ENCODE results near the gene GLRA1.

GRCh38 chr5:151870820-151871219 is 53.8 kb downstream of the GLRA1 start:
- TF ChIP-seq EZH2 (IDR thresholded peaks at IDR 0.05; ENCODE audit: insufficient read depth, poor library complexity, severe bottlenecking) (no peak), EZH2phosphoT487 (IDR thresholded peaks at IDR 0.05; ENCODE audit: insufficient read depth, low read depth) (no peak)

Data from GM23248 (cell line).